Ovary (tissue), 3 donors: ENCODE results near the gene MACC1.
"Not testable (repeated sequence)": the region's sequence is repeated elsewhere in the genome, so short reads cannot be mapped to it uniquely, and the experiment has no call there.

ENCODE experiments used
- CTCF ChIP-seq, 3 donors: fragments of 450-650 bp in 2 of 3; fragments of 200-600 bp in 1 of 3; IDR thresholded peaks; one replicate each; pipeline versions ENCODE4 v1.5.1 to v1.8.0; 2016 to 2022; ENCODE audit warnings: antibody characterized with exemption in 3 of 3, mild to moderate bottlenecking in 1 of 3
- EP300 ChIP-seq: sonication (generic); formaldehyde crosslinking; IDR thresholded peaks from one replicate; pipeline ENCODE4 v1.6.1; 2017; ENCODE audit warnings: antibody characterized with exemption
- donor health status: DM: no; HTN: no; CAD: no.

GRCh38 chr7:20126060-20126459, 91.1 kb downstream of the MACC1 start:
- TF ChIP-seq CTCF (IDR thresholded peaks at IDR 0.05); EP300: not testable (repeated sequence)
